ENCODE measurements around the gene MRPL52. TPM values are rescaled to one million over a fixed set of nuclear protein-coding genes. Genes with fewer than 3 reads are reported as not detected.

Gene MRPL52
- total and polyA plus RNA-seq, 2 of the 13 experiments (the other 11 are each of a cell fraction or from before 2014, with no cell fraction given) = 118 to 329 TPM

DNA sequence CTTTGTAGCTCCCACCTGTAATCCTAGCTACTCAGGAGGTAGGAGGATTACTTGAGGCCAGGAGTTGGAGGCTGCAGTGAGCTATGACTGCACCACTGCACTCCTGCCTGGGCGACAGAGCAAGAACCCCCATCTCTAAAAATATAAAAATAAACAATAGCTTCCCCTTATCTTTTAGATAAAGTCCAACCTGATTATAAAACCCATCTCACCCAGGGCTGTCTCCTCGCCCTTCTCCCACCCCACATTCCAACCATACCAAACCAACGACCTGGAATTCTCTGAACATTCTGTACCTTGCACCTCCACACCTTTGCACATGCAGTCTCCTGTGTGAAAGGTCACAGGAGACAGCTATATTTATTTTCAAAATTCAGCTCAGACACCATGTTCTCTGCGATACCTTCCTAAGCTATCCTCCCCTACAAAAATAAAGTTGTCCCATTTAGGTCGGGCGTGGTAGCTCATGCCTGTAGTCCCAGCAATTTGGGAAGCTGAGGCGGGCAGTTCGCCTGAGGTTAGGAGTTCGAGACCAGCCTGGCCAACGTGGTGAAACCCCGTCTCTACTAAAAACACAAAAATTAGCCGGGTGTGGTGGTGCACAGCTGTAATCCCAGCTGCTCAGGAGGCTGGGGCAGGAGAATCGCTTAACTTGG is 22.1 kb upstream of the MRPL52 start (continued):
- no peak for TF ChIP-seq CTCF (CRISPR knock-in tag; IDR thresholded peaks at IDR 0.05)
- TF ChIP-seq, protein P1, sequence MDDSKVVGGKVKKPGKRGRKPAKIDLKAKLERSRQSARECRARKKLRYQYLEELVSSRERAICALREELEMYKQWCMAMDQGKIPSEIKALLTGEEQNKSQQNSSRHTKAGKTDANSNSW (CRISPR knock-in tag; IDR thresholded peaks at IDR 0.05; ENCODE audit: borderline replicate concordance) = no peak
- TF ChIP-seq ZNF552 (CRISPR knock-in tag; IDR thresholded peaks at IDR 0.05; ENCODE audit: borderline replicate concordance) = no peak
- TF ChIP-seq TBX2 (CRISPR knock-in tag; IDR thresholded peaks at IDR 0.05; ENCODE audit: borderline replicate concordance) = peak; percentile 82
- TF ChIP-seq, protein P2, sequence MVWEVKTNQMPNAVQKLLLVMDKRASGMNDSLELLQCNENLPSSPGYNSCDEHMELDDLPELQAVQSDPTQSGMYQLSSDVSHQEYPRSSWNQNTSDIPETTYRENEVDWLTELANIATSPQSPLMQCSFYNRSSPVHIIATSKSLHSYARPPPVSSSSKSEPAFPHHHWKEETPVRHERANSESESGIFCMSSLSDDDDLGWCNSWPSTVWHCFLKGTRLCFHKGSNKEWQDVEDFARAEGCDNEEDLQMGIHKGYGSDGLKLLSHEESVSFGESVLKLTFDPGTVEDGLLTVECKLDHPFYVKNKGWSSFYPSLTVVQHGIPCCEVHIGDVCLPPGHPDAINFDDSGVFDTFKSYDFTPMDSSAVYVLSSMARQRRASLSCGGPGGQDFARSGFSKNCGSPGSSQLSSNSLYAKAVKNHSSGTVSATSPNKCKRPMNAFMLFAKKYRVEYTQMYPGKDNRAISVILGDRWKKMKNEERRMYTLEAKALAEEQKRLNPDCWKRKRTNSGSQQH (CRISPR knock-in tag; IDR thresholded peaks at IDR 0.05; ENCODE audit: low read depth) = no peak
- peak; percentile 65; the same call in 1 of the 2 replicates for TF ChIP-seq ZNF558 (CRISPR knock-in tag; IDR thresholded peaks at IDR 0.05; ENCODE audit: borderline replicate concordance)
- TF ChIP-seq JUND (CRISPR knock-in tag; IDR thresholded peaks at IDR 0.05) = no peak
- TF ChIP-seq PLSCR1 (CRISPR knock-in tag; IDR thresholded peaks at IDR 0.05; ENCODE audit: borderline replicate concordance) = no peak
- TF ChIP-seq ZNF839 (CRISPR knock-in tag; IDR thresholded peaks at IDR 0.05; ENCODE audit: borderline replicate concordance) = 0 out of 2 replicates have a peak, but pooled peaks have one; percentile 72
- TF ChIP-seq, protein P3, sequence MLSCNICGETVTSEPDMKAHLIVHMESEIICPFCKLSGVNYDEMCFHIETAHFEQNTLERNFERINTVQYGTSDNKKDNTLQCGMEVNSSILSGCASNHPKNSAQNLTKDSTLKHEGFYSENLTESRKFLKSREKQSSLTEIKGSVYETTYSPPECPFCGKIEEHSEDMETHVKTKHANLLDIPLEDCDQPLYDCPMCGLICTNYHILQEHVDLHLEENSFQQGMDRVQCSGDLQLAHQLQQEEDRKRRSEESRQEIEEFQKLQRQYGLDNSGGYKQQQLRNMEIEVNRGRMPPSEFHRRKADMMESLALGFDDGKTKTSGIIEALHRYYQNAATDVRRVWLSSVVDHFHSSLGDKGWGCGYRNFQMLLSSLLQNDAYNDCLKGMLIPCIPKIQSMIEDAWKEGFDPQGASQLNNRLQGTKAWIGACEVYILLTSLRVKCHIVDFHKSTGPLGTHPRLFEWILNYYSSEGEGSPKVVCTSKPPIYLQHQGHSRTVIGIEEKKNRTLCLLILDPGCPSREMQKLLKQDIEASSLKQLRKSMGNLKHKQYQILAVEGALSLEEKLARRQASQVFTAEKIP (CRISPR knock-in tag; IDR thresholded peaks at IDR 0.05; ENCODE audit: borderline replicate concordance) = no peak
- no peak for TF ChIP-seq NCOA5 (CRISPR knock-in tag; IDR thresholded peaks at IDR 0.05)
- no peak for TF ChIP-seq YY1 (IDR thresholded peaks at IDR 0.05; ENCODE audit: insufficient read depth, insufficient replicate concordance, low read depth, low read length)
- no peak for TF ChIP-seq ZNF775 (CRISPR knock-in tag; IDR thresholded peaks at IDR 0.05; ENCODE audit: borderline replicate concordance)
- no peak for TF ChIP-seq NR3C1 (CRISPR knock-in tag; IDR thresholded peaks at IDR 0.05)
- TF ChIP-seq ZNF703 (CRISPR knock-in tag; IDR thresholded peaks at IDR 0.05; ENCODE audit: borderline replicate concordance) = no peak
- no peak for TF ChIP-seq REL (CRISPR knock-in tag; conservative IDR thresholded peaks at IDR 0.05)
- peak; percentile 93 for TF ChIP-seq SALL1 (CRISPR knock-in tag; IDR thresholded peaks at IDR 0.05)
- no peak for TF ChIP-seq CSRNP2 (CRISPR knock-in tag; conservative IDR thresholded peaks at IDR 0.05; ENCODE audit: low read depth)
- TF ChIP-seq MEIS1 (CRISPR knock-in tag; IDR thresholded peaks at IDR 0.05; ENCODE audit: borderline replicate concordance) = no peak
- no peak for TF ChIP-seq ZFP36L2 (CRISPR knock-in tag; IDR thresholded peaks at IDR 0.05)
- no peak for TF ChIP-seq ZNF777 (CRISPR knock-in tag; IDR thresholded peaks at IDR 0.05)

All from HepG2 (cell line).